ENCODE measurements around the gene MYZAP. TPM values are rescaled to one million over a fixed set of nuclear protein-coding genes. Genes with fewer than 3 reads are reported as not detected.

The MYZAP gene
- total RNA-seq, 2 donors from 2014 or later, result 0.22 to 0.33 TPM

DNA sequence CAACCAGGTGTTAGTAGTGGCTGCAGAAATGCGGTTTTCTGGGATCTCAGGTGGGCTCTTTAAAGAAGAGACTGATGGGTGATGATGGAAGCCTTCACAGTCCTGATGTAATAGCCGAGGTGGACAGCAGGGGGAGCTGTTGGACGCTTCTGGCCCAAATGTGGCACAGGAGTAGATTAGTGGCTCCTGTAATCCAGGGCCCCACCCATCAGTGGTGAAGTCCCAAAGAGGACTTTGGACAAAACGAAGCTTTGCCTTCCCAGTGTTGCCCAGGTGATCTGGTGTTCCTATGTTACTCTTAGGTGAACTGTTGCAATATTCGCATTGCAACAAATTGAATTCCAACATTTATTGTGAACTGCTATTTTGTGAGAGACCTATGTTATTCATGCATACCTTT is 31.8 kb upstream of the MYZAP start:
- peaks cover 28% of the 10 kb centered on the region for H3K36me3 Mint-ChIP-seq (ENCODE audit: low read depth)
- H3K27ac Mint-ChIP-seq, result no peak overlapping the region
- H3K4me3 Mint-ChIP-seq, result no peak overlapping the region
- Histone ChIP-seq H3K4me3 (ENCODE audit: low read length) (no peak overlapping the region), H3K9ac (ENCODE audit: extremely low read depth, low read length, poor library complexity, severe bottlenecking) (no peak overlapping the region), H3K27ac (ENCODE audit: low read depth, low read length) (no peak overlapping the region), H3K4me1 (ENCODE audit: control insufficient read depth, insufficient read depth, low read length) (peaks cover under 1% of the 10 kb centered on the region), H3K27me3 (ENCODE audit: control insufficient read depth, insufficient read depth, low read length, poor library complexity, severe bottlenecking) (no peaks in the 10 kb centered on the region), H3K36me3 (ENCODE audit: control insufficient read depth, insufficient read depth, low read length) (peaks cover 4% of the 10 kb centered on the region), H3K9me3 (ENCODE audit: control insufficient read depth, low read length) (no peaks in the 10 kb centered on the region)
- H3K27me3 Mint-ChIP-seq (ENCODE audit: insufficient read depth), result no peaks in the 10 kb centered on the region
- TF ChIP-seq, protein P1, sequence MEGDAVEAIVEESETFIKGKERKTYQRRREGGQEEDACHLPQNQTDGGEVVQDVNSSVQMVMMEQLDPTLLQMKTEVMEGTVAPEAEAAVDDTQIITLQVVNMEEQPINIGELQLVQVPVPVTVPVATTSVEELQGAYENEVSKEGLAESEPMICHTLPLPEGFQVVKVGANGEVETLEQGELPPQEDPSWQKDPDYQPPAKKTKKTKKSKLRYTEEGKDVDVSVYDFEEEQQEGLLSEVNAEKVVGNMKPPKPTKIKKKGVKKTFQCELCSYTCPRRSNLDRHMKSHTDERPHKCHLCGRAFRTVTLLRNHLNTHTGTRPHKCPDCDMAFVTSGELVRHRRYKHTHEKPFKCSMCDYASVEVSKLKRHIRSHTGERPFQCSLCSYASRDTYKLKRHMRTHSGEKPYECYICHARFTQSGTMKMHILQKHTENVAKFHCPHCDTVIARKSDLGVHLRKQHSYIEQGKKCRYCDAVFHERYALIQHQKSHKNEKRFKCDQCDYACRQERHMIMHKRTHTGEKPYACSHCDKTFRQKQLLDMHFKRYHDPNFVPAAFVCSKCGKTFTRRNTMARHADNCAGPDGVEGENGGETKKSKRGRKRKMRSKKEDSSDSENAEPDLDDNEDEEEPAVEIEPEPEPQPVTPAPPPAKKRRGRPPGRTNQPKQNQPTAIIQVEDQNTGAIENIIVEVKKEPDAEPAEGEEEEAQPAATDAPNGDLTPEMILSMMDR (conservative IDR thresholded peaks at IDR 0.05), result peak; percentile 94
- WGBS, 2 experiments (ENCODE audit: insufficient coverage in 1 of 2, insufficient read length in 1 of 2), result 21 to 25% methylated on average over 4 to 5 of the region's 5 CpGs
- no peaks in the 10 kb centered on the region for H3K9me3 Mint-ChIP-seq
- H3K4me1 Mint-ChIP-seq, result peaks cover 6% of the 10 kb centered on the region
- peak; percentile 94 for DNase-seq

- Histone ChIP-seq H3K36me3 (ENCODE audit: control insufficient read depth, insufficient read depth, low read length) (no peaks in the 10 kb centered on the region), H3K4me1 (ENCODE audit: control insufficient read depth, insufficient read depth, low read length) (no peaks in the 10 kb centered on the region), H3K9me3 (ENCODE audit: control insufficient read depth, low read length) (no peaks in the 10 kb centered on the region), H3K27me3 (ENCODE audit: control insufficient read depth, insufficient read depth, low read length, poor library complexity, severe bottlenecking) (no peaks in the 10 kb centered on the region), H3K27ac (ENCODE audit: low read depth, low read length) (no peak overlapping the region), H3K4me3 (ENCODE audit: low read length) (no peak overlapping the region), H3K9ac (ENCODE audit: extremely low read depth, low read length, poor library complexity, severe bottlenecking) (no peak overlapping the region)
- WGBS, 2 experiments (ENCODE audit: insufficient coverage in 1 of 2, insufficient read length in 1 of 2), result 69 to 100% methylated on average over 3 to 8 of the region's 9 CpGs
- H3K9me3 Mint-ChIP-seq, result no peaks in the 10 kb centered on the region
- peak; percentile 86 for DNase-seq
- TF ChIP-seq, protein P1 (conservative IDR thresholded peaks at IDR 0.05), result peak; percentile 93
- H3K36me3 Mint-ChIP-seq (ENCODE audit: low read depth), result peaks cover 17% of the 10 kb centered on the region
- H3K4me3 Mint-ChIP-seq, result no peak overlapping the region
- H3K27me3 Mint-ChIP-seq (ENCODE audit: insufficient read depth), result no peaks in the 10 kb centered on the region
- peaks cover 3% of the 10 kb centered on the region for H3K4me1 Mint-ChIP-seq
- H3K27ac Mint-ChIP-seq, result no peak overlapping the region
Measured at GRCh38 chr15:57561041-57561711, 30.5 kb upstream of the MYZAP start.

DNA sequence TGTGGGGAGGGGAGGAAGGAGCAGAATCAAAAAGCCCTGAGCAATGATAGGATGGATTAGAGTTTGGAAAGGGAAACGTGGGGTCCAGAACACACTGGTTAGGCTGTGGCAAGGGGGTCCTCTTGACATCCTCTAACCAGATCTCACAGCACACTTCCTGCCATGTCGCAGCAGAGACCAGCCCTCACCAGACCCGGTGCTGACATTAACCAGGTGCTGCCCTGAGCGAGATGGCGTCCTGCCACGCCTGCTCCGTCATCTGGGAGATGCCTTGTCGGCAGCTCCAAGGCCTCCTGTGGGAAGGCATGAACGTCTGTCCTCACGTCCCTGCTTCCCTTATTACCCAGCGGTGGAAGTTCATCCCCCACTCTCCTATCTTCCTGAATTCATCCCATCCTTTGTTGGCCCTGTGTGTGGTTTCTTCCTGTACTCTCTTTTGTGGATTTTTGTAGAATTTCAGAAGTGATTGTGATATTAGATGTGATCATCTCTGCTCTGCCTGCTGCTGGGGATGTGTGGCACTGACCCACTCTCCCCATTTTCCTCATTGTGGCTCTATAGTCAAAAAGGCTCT is 29.4 kb upstream of the MYZAP start:
- H3K27me3 Mint-ChIP-seq (ENCODE audit: insufficient read depth), result no peaks in the 10 kb centered on the region
- no peak for DNase-seq
- H3K4me3 Mint-ChIP-seq, result no peak overlapping the region
- Histone ChIP-seq H3K9ac (ENCODE audit: extremely low read depth, low read length, poor library complexity, severe bottlenecking) (no peak overlapping the region), H3K27me3 (ENCODE audit: control insufficient read depth, insufficient read depth, low read length, poor library complexity, severe bottlenecking) (no peaks in the 10 kb centered on the region), H3K4me3 (ENCODE audit: low read length) (no peak overlapping the region), H3K36me3 (ENCODE audit: control insufficient read depth, insufficient read depth, low read length) (no peaks in the 10 kb centered on the region), H3K27ac (ENCODE audit: low read depth, low read length) (no peak overlapping the region), H3K4me1 (ENCODE audit: control insufficient read depth, insufficient read depth, low read length) (no peaks in the 10 kb centered on the region), H3K9me3 (ENCODE audit: control insufficient read depth, low read length) (no peaks in the 10 kb centered on the region)
- no peak overlapping the region for H3K27ac Mint-ChIP-seq
- H3K4me1 Mint-ChIP-seq, result peaks cover 3% of the 10 kb centered on the region
- WGBS, 2 experiments (ENCODE audit: insufficient coverage in 1 of 2, insufficient read length in 1 of 2), result 95% methylated on average over 7 to 11 of the region's 11 CpGs
- H3K36me3 Mint-ChIP-seq (ENCODE audit: low read depth), result peaks cover 10% of the 10 kb centered on the region
- TF ChIP-seq, protein P1 (conservative IDR thresholded peaks at IDR 0.05), result no peak
- H3K9me3 Mint-ChIP-seq, result no peaks in the 10 kb centered on the region

Data from endodermal cell (in vitro differentiated cells).